ENCODE results near the gene RPN2. TPM values are rescaled to one million over a fixed set of nuclear protein-coding genes. Genes with fewer than 3 reads are reported as not detected.

RPN2 gene
- total RNA-seq, 1 donor from 2014 or later = 237 TPM

DNA sequence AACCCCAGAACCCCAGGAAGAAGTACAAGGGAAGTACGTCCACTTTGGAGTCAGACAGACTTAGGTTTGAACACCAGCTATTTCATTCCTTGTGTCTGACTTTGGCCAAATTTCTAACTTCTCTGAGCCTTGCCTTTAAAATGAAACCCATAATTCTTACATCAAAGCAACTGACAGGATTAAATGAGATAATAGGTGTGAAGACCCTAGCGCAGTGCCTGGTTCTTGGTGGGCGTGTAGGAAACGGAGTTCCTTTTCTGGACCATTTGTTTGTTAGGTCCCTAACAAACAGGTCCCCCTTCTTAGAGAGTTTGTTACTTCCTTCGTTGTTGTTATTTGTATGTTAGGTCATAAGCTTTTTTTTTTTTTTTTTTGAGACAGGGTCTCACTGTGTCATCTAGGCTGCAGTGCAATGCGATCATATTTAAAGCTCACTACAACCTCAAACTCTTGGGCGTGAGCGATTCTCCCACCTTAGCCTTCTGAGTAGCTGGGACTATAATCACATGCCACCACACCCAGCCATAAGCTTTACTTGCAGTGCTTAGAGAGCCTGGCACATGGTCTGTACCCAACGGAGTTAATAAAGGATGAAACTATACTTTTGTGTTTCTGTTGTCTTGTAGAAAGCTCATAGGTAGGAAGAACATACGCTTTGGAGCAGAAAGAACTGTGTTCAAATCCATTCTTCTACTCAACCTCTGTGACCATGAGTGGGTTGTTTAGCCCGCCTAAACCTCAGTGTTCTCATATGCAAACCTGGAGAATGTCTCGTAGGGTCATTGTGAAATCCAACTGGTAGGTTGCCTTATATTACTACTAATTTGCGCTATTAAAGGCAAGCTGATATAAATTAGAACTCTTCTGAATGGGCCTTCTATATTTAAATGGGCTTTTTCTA, 22.0 kb downstream of the RPN2 start:
- no peaks in the 10 kb centered on the region for H3K27me3 ChIP-seq (ENCODE audit: control insufficient read depth, insufficient read depth, low read length)
- H3K4me3 ChIP-seq (ENCODE audit: low read depth, low read length) = no peak overlapping the region
- H3K36me3 ChIP-seq (ENCODE audit: control insufficient read depth, insufficient read depth, low read length) = peaks cover 3% of the 10 kb centered on the region
- TF ChIP-seq, protein P1, sequence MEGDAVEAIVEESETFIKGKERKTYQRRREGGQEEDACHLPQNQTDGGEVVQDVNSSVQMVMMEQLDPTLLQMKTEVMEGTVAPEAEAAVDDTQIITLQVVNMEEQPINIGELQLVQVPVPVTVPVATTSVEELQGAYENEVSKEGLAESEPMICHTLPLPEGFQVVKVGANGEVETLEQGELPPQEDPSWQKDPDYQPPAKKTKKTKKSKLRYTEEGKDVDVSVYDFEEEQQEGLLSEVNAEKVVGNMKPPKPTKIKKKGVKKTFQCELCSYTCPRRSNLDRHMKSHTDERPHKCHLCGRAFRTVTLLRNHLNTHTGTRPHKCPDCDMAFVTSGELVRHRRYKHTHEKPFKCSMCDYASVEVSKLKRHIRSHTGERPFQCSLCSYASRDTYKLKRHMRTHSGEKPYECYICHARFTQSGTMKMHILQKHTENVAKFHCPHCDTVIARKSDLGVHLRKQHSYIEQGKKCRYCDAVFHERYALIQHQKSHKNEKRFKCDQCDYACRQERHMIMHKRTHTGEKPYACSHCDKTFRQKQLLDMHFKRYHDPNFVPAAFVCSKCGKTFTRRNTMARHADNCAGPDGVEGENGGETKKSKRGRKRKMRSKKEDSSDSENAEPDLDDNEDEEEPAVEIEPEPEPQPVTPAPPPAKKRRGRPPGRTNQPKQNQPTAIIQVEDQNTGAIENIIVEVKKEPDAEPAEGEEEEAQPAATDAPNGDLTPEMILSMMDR (IDR thresholded peaks at IDR 0.05; ENCODE audit: insufficient read depth, low read length, poor library complexity, severe bottlenecking) = no peak
- DNase-seq (ENCODE audit: low read depth) = no peak

DNA sequence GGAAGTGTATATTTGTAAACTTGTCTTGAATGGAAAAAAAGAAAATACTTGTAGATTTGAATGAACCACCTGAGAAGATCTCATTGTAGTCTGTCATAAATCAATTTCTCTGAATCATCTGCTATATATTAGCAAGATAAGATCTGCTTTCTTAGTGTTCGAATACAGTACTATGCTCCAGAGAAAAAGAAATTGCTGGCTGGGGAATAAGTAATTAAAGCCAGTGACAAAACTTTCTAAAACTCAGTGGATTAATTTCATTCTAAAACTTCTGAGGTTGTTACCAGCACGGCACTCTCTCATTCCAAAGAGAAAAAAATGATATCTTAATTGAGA, 22.7 kb downstream of the RPN2 start:
- TF ChIP-seq, protein P1 (IDR thresholded peaks at IDR 0.05; ENCODE audit: insufficient read depth, low read length, poor library complexity, severe bottlenecking) = no peak
- Histone ChIP-seq H3K4me3 (ENCODE audit: low read depth, low read length) (no peak overlapping the region), H3K36me3 (ENCODE audit: control insufficient read depth, insufficient read depth, low read length) (peaks cover 3% of the 10 kb centered on the region), H3K27me3 (ENCODE audit: control insufficient read depth, insufficient read depth, low read length) (no peaks in the 10 kb centered on the region)
- no peak for DNase-seq (ENCODE audit: low read depth)

DNA sequence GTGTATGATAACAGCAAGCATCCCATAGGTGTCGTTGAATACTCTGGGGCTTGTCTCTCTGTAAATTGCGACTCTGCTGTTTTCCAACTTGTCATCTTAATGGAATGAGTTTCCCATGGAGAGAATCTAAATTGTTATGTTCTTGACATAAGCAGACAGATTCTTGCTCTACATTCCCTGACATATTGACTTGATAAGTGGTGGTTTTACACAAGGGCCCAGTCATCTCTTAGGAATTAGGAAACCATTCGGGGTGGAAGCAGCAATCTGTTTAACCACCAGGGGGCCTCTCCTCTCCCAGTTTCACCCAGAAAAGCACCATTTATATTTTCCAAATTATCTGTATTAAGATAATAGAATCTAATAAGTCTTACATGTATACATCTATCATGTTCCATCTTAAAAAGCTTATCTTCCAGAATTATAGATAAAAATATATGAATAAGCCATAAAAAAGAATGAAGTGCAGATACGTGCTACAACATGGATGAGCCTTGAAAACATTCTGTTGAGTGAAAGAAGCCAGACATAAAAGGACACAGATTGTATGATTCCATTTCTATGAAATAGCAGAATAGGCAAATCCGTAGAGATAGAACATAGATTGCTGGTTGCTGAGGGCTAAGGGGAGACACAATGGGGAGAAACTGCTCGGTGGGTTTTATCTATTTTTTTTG, 23.3 kb downstream of the RPN2 start:
- Histone ChIP-seq H3K4me3 (ENCODE audit: low read depth, low read length) (no peak overlapping the region), H3K27me3 (ENCODE audit: control insufficient read depth, insufficient read depth, low read length) (no peaks in the 10 kb centered on the region), H3K36me3 (ENCODE audit: control insufficient read depth, insufficient read depth, low read length) (peaks cover 5% of the 10 kb centered on the region)
- peak; percentile 89 for DNase-seq (ENCODE audit: low read depth)
- TF ChIP-seq, protein P1 (IDR thresholded peaks at IDR 0.05; ENCODE audit: insufficient read depth, low read length, poor library complexity, severe bottlenecking) = peak; percentile 84

DNA sequence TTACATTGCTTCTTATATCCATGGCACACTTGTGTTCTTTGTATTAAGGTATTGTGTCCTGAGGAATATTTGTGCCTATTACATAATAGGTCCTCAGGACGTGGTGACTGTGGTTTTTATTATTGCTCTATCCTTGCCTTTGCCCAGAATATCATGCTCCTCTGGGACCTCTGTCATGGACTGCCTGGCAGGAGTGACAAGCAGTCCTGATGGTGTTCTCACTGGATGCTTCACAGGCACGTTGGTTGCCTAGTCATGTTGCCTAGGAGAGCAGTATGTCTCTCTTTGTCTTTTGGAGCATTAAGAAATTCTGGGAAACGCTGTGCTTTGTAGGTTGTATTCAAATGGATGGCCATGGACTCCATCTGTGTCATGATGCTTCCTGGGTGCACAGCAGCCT, 24.9 kb downstream of the RPN2 start:
- TF ChIP-seq, protein P1 (IDR thresholded peaks at IDR 0.05; ENCODE audit: insufficient read depth, low read length, poor library complexity, severe bottlenecking) = no peak
- DNase-seq (ENCODE audit: low read depth) = no peak
- H3K27me3 ChIP-seq (ENCODE audit: control insufficient read depth, insufficient read depth, low read length) = no peaks in the 10 kb centered on the region
- H3K36me3 ChIP-seq (ENCODE audit: control insufficient read depth, insufficient read depth, low read length) = peaks cover 5% of the 10 kb centered on the region
- no peak overlapping the region for H3K4me3 ChIP-seq (ENCODE audit: low read depth, low read length)

DNA sequence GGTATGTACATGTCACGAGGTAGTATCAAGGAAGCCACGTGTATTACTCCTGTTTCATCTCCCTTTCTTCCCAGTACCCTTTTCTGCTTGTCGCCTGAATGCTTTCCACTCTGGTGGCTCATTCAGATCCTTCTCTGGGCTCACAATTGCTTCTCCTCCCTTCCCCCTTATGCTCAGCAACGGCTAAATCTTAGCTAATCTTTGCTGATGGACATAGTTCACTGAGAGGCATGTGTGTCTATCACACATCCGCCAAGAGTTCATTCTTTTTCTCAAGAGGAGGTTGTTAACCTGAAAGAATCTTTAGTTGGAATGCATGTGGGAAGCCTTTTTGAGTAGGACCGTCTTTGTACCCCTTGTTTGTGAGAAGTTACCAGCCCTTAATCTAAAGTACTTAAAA, 26.0 kb downstream of the RPN2 start:
- TF ChIP-seq, protein P1 (IDR thresholded peaks at IDR 0.05; ENCODE audit: insufficient read depth, low read length, poor library complexity, severe bottlenecking) = no peak
- no peaks in the 10 kb centered on the region for H3K27me3 ChIP-seq (ENCODE audit: control insufficient read depth, insufficient read depth, low read length)
- H3K4me3 ChIP-seq (ENCODE audit: low read depth, low read length) = no peak overlapping the region
- peaks cover 5% of the 10 kb centered on the region for H3K36me3 ChIP-seq (ENCODE audit: control insufficient read depth, insufficient read depth, low read length)
- DNase-seq (ENCODE audit: low read depth) = no peak

Measured in kidney epithelial cell (primary cell).